GM20000 (cell line): ENCODE data around the gene PTBP2.

Experiments used
- DNase-seq: peaks from one replicate; pipeline ENCODE4 v3.0.0; 2012; ENCODE audit warnings: low spot score
- TF ChIP-seq, protein P1 (sequence below): IDR thresholded peaks from 2 replicates; pipeline ENCODE4 v1.5.1; 2012; ENCODE audit warnings: mild to moderate bottlenecking, control low read depth; ENCODE audit errors: extremely low read depth, missing control alignments

PTBP2 gene

DNA sequence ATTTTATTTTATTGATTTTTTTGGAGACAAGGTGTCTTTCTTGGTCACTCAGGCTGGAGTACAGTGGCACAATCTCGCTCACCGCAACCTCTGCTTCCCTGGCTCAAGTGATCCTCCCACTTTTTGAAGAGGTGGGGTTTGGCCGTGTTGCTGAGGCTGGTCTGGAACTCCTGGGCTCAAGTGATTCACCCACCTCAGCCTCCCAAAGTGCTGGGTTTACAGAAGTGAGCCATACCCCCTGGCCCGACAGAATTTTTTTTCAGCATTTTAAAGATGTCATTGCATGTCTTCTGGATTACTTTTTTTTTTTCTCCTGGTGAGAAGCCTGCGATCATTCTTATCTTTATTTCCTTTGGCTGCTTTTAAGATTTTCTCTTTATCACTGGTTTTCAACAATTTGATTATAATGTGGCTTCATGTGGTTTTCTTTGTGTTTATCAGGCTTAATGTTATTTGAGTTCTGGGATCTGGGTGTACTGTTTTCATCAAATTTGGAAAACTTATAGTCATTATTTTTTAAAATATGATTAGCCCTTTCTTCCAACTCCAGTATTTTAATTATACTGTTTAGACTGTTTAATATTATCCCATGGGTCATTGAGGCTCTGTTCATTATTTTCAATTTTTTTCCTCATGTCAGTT is 23.1 kb upstream of the PTBP2 start:
- TF ChIP-seq, protein P1, sequence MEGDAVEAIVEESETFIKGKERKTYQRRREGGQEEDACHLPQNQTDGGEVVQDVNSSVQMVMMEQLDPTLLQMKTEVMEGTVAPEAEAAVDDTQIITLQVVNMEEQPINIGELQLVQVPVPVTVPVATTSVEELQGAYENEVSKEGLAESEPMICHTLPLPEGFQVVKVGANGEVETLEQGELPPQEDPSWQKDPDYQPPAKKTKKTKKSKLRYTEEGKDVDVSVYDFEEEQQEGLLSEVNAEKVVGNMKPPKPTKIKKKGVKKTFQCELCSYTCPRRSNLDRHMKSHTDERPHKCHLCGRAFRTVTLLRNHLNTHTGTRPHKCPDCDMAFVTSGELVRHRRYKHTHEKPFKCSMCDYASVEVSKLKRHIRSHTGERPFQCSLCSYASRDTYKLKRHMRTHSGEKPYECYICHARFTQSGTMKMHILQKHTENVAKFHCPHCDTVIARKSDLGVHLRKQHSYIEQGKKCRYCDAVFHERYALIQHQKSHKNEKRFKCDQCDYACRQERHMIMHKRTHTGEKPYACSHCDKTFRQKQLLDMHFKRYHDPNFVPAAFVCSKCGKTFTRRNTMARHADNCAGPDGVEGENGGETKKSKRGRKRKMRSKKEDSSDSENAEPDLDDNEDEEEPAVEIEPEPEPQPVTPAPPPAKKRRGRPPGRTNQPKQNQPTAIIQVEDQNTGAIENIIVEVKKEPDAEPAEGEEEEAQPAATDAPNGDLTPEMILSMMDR, result no peak
- DNase-seq, result no peak

DNA sequence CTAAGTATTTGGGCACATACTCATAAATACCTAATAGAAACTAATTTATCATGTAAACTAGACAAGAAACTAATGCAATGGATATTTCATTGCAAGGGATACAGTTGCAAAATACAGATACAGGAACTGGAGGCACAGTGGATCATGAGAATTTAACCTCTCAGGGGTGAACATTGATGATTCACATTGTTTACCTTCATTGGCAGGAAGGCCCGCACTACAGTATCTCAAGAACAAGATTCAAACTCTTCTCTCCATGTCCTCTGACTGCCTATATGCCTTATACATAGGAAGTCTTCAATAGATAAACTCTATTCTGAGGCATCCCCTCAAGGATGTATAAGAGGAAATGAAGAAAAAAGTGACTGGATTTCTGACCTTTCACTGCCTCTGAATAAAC is 18.4 kb upstream of the PTBP2 start:
- TF ChIP-seq, protein P1, result no peak
- DNase-seq, result no peak

DNA sequence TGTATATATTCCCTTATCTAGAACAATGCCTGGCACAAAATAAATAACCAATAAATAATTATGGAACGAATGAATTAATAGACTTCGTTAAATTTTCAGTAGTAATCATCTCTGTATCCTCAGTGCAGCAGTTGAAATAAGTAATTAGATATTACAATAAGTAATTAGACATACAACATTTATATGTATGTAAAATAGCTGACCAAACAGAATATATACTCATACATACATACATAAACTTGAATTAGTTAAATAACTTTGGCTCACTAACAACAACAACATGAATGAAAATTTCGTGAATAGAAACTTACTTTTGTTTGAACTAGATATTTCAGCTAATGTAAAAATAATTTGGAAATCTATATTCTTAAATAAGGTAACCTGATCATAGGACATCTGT is 14.6 kb upstream of the PTBP2 start:
- DNase-seq, result no peak
- TF ChIP-seq, protein P1, result no peak

DNA sequence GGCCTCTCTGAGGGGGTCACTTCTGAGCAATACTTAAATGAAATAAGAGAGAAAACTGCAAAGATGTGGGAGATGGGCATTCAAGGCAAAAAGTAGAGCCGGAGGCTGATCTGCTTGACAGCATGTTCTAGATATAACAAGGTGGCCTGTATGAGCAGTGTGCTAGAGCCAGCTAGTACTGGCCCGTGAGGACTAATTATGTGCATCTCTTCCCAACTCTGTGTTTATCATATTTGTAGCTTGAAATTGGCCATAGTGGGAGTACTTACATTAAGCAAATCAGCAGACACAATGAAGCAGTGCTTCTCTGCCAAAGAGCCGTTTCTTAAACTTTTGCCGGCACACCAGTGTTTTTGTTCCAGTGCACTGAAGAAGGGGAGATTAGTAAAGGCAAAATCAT is 13.1 kb upstream of the PTBP2 start:
- no peak for DNase-seq
- TF ChIP-seq, protein P1, result no peak

DNA sequence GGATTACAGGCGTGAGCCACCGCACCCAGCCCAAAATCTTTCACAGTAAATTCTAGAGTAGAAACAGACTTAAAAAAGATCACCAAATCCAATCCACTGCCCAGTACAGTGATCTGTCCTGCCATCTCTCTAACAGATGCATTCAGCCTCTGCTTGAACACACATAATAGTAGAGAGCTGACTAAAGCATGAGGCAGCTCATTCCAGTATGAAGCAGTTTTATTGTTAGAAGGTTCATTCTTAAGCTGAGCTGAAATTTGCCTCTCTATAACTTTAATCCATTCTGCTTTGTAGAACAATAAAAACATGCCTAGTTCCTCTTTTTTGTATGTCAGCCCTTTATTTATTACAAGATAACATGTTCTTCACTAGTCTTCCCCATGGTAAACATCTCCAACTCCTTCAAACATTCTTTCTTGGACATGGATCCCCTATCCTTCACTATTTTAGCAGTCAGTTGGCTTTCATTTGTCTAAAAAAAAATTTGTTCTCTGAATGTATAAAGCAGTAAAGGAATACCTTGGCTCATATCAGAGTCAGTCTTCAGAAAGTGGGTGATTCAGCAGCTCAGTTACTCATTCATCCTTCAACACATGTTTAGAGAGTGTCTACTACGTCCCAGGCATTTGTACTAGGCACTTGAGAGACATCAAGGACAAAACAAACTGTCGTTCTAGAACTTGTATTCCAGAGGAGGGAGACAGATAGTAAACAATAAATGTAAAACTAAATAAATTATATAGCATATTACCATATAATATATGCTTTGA is 10.7 kb upstream of the PTBP2 start:
- TF ChIP-seq, protein P1, result no peak
- no peak for DNase-seq

DNA sequence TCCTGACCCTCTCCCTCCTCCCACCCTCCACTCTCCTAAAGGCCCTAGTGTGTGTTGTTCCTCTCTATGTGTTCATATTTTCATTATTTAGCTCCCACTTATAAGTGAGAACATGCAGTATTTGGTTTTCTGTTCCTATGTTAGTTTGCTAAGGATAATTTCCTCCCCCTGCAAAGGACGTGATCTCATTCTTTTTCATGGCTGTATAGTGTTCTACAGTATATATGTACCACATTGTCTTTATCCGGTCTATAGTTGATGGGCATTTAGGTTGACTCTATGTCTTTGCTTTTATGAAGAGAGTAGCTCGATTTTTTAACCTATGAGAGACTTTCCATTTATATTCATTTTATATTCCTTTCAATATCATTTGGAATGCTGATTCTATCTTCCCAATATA is 7.9 kb upstream of the PTBP2 start:
- DNase-seq, result no peak
- TF ChIP-seq, protein P1, result no peak

DNA sequence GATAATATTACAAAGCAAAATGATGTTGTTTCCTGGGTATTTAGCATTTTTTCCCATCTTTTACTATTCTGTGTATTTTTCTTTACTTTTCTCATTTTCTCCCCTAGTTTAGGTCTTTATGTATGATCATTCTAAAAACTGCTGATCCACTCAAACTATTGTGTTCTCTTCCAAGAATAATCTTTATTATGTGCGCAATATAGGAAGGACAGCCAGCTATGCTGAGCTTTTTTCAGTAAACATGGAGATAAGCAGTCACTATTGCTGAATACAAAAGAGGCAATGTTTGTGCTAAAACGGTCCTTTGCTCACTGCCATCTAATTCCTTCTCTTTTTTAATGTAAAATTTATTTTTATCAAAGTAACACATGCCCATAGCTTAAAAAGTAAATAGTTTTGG is 6.7 kb upstream of the PTBP2 start:
- no peak for DNase-seq
- TF ChIP-seq, protein P1, result no peak
